Measurements from ENCODE around the gene TMOD4. TPM values are rescaled to one million over a fixed set of nuclear protein-coding genes. Genes with fewer than 3 reads are reported as not detected.

Gene TMOD4
- total RNA-seq, 1 donor from 2014 or later, result not detected

DNA sequence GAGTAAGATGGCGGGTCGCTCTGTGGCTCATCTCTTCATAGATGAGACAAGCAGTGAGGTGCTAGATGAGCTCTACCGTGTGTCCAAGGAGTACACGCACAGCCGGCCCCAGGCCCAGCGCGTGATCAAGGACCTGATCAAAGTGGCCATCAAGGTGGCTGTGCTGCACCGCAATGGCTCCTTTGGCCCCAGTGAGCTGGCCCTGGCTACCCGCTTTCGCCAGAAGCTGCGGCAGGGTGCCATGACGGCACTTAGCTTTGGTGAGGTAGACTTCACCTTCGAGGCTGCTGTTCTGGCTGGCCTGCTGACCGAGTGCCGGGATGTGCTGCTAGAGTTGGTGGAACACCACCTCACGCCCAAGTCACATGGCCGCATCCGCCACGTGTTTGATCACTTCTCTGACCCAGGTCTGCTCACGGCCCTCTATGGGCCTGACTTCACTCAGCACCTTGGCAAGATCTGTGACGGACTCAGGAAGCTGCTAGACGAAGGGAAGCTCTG is 17.0 kb downstream of the TMOD4 start:
- H3K4me3 ChIP-seq (ENCODE audit: low read depth, low read length), result no peak overlapping the region
- H3K27me3 ChIP-seq (ENCODE audit: control insufficient read depth, insufficient read depth, low read length), result no peaks in the 10 kb centered on the region
- TF ChIP-seq, protein P1, sequence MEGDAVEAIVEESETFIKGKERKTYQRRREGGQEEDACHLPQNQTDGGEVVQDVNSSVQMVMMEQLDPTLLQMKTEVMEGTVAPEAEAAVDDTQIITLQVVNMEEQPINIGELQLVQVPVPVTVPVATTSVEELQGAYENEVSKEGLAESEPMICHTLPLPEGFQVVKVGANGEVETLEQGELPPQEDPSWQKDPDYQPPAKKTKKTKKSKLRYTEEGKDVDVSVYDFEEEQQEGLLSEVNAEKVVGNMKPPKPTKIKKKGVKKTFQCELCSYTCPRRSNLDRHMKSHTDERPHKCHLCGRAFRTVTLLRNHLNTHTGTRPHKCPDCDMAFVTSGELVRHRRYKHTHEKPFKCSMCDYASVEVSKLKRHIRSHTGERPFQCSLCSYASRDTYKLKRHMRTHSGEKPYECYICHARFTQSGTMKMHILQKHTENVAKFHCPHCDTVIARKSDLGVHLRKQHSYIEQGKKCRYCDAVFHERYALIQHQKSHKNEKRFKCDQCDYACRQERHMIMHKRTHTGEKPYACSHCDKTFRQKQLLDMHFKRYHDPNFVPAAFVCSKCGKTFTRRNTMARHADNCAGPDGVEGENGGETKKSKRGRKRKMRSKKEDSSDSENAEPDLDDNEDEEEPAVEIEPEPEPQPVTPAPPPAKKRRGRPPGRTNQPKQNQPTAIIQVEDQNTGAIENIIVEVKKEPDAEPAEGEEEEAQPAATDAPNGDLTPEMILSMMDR (IDR thresholded peaks at IDR 0.05; ENCODE audit: insufficient read depth, low read length, severe bottlenecking), result no peak
- FAIRE-seq (no peak), DNase-seq (ENCODE audit: low read depth) (no peak)
- peaks cover 10% of the 10 kb centered on the region for H3K36me3 ChIP-seq (ENCODE audit: control insufficient read depth, insufficient read depth, low read length)

DNA sequence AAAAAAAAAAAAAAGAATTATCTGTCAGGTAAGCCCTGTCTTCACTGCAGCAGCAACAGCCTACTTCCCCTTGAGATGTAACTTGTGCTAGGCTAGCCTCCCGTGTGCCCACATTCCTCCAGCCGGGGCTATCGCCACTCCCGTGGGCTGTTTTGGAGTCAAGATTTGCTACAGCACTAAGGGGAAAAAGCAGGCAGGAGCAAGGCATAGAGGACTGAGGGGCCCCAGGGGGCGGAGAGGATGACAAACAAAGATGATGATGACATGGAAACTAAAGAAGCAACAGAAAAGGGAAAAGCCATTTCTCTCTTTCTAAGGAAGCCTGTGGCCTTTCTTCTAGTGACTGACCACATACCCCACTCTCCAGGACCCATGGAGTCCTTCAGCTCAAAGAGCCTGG is 17.5 kb downstream of the TMOD4 start:
- DNase-seq (ENCODE audit: low read depth) (no peak), FAIRE-seq (no peak)
- H3K4me3 ChIP-seq (ENCODE audit: low read depth, low read length), result no peak overlapping the region
- H3K27me3 ChIP-seq (ENCODE audit: control insufficient read depth, insufficient read depth, low read length), result no peaks in the 10 kb centered on the region
- peaks cover 10% of the 10 kb centered on the region for H3K36me3 ChIP-seq (ENCODE audit: control insufficient read depth, insufficient read depth, low read length)
- TF ChIP-seq, protein P1 (IDR thresholded peaks at IDR 0.05; ENCODE audit: insufficient read depth, low read length, severe bottlenecking), result no peak

DNA sequence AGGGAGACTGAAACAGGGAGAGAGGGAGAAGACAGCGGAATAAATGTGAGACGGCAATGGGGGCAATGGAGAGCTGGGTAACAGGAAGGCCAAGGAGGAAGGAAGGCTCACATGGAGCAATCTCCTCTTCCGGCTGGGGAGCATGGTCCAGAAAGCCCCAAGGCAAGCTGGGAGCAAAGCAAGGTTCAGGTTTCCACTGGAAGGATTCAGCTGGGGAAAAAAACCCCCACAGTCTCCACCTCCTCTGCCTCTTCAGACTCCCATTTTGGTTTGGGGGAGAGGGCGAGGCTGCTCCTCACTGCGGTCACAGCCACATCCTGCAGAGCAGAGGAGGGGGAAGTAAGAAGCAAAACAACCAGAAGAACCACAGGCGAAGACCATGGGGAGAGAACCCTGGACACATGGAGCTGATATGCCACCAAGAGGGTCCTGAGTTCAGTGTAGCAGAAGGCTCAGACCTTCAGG is 18.7 kb downstream of the TMOD4 start:
- FAIRE-seq, result no peak

DNA sequence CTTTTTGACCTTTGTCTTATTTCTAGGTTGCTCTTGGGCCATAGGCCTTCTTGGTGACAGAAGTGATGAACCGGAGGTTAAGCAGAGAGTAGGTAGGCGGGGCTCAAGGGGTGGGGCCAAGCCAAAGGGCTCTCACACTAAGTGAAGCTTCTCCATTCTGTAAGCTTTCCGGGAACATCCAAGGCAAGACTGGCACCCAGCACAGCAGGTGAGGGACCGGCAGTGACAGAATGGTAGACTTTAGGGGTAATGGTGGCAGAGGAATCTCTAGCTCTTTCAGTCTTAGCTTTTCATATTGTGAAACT is 19.3 kb downstream of the TMOD4 start, which contains the start of gene TNFAIP8L2:
Gene TNFAIP8L2, plus strand, starts transcription at position 135 of the 305 bp plus-strand sequence. CDS start 2,049 bp downstream, outside the sequence.
- FAIRE-seq (no peak), DNase-seq (ENCODE audit: low read depth) (no peak)
- TF ChIP-seq, protein P1 (IDR thresholded peaks at IDR 0.05; ENCODE audit: insufficient read depth, low read length, severe bottlenecking), result no peak
- Histone ChIP-seq H3K4me3 (ENCODE audit: low read depth, low read length) (no peak within 1 kb of the TSS), H3K36me3 (ENCODE audit: control insufficient read depth, insufficient read depth, low read length) (peaks cover 8% of the 10 kb centered on the region), H3K27me3 (ENCODE audit: control insufficient read depth, insufficient read depth, low read length) (no peaks in the 10 kb centered on the region)

More for the DNA sequence above, 18.7 kb downstream of the TMOD4 start:
- no peak for DNase-seq (ENCODE audit: low read depth)
- H3K27me3 ChIP-seq (ENCODE audit: control insufficient read depth, insufficient read depth, low read length), result no peaks in the 10 kb centered on the region
- H3K4me3 ChIP-seq (ENCODE audit: low read depth, low read length), result no peak overlapping the region
- TF ChIP-seq, protein P1 (IDR thresholded peaks at IDR 0.05; ENCODE audit: insufficient read depth, low read length, severe bottlenecking), result no peak
- peaks cover 10% of the 10 kb centered on the region for H3K36me3 ChIP-seq (ENCODE audit: control insufficient read depth, insufficient read depth, low read length)

DNA sequence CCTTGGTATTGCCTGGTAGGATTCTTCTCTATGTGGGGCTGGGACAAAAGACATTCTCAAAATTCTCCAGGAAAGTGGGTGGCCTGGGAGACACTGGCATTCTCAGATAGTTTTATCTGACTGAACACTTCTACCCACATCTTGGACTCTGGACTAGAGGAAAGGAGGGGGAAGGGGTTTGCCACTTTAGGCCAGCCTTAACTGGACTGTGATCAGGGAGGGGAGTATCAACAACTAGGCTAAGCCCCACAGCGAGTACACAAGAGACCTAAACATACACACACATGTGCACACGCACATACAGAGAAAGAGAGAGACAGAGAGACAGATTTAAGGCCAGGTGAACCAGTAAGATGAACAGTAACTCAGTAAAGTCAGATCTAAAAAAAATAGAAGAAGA is 28.1 kb downstream of the TMOD4 start:
- TF ChIP-seq, protein P1 (IDR thresholded peaks at IDR 0.05; ENCODE audit: insufficient read depth, low read length, severe bottlenecking), result no peak
- no peak for FAIRE-seq
- no peak for DNase-seq (ENCODE audit: low read depth)
- H3K4me3 ChIP-seq (ENCODE audit: low read depth, low read length), result no peak overlapping the region
- no peaks in the 10 kb centered on the region for H3K36me3 ChIP-seq (ENCODE audit: control insufficient read depth, insufficient read depth, low read length)
- peaks cover 2% of the 10 kb centered on the region for H3K27me3 ChIP-seq (ENCODE audit: control insufficient read depth, insufficient read depth, low read length)

DNA sequence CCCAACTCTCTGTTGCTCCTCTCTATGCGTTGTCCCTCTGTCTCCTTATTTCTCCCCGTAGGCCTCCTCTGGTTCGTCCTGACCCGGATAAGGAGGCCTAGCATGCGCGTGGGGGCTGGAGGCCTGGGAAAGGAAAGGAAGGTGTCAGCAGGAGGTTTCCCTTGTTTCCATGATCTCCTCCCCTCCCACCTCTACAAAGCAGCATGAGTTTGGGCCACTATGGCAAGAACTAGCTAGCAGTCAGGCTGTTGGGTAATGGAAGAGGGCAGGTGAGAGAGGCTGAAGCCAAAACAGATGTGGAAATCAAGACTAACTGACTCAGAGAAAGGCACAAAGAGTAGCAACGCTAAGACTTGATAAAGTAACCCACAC is 28.7 kb downstream of the TMOD4 start:
- Histone ChIP-seq H3K27me3 (ENCODE audit: control insufficient read depth, insufficient read depth, low read length) (peaks cover 2% of the 10 kb centered on the region), H3K36me3 (ENCODE audit: control insufficient read depth, insufficient read depth, low read length) (no peaks in the 10 kb centered on the region), H3K4me3 (ENCODE audit: low read depth, low read length) (peak overlapping the region; percentile 63)
- DNase-seq (ENCODE audit: low read depth) (peak; percentile 62), FAIRE-seq (no peak)
- TF ChIP-seq, protein P1 (IDR thresholded peaks at IDR 0.05; ENCODE audit: insufficient read depth, low read length, severe bottlenecking), result no peak
